Measurements from ENCODE around the gene PPP3CA. TPM values are rescaled to one million over a fixed set of nuclear protein-coding genes. Genes with fewer than 3 reads are reported as not detected.
"Not testable (repeated sequence)": the region's sequence is repeated elsewhere in the genome, so short reads cannot be mapped to it uniquely, and the experiment has no call there.

The PPP3CA gene
- total RNA-seq, 1 donor from 2014 or later, result 50.4 TPM

GRCh38 chr4:101208171-101208570 is 139.2 kb downstream of the PPP3CA start:
- DNase-seq, result no peak

GRCh38 chr4:101205916-101206315 is 141.4 kb downstream of the PPP3CA start:
- DNase-seq, result no peak

GRCh38 chr4:101201421-101201820 is 145.9 kb downstream of the PPP3CA start:
- DNase-seq, result no peak

GRCh38 chr4:101200561-101200960 is 146.8 kb downstream of the PPP3CA start:
- no peak for DNase-seq

- DNase-seq, result no peak
Observed at GRCh38 chr4:101199507-101200285, 147.6 kb downstream of the PPP3CA start.

- DNase-seq, result no peak
Observed at GRCh38 chr4:101198682-101199339, 148.5 kb downstream of the PPP3CA start.

- no peak for DNase-seq
Observed at GRCh38 chr4:101197350-101197749, 150.0 kb downstream of the PPP3CA start.

- DNase-seq, result no peak
Observed at GRCh38 chr4:101192244-101192643, 155.1 kb downstream of the PPP3CA start.

GRCh38 chr4:101191302-101192098 is 155.8 kb downstream of the PPP3CA start:
- DNase-seq, result peak; percentile 68

- no peak for DNase-seq
Observed at GRCh38 chr4:101190751-101191150, 156.6 kb downstream of the PPP3CA start.

GRCh38 chr4:101188906-101189305 is 158.4 kb downstream of the PPP3CA start:
- no peak for DNase-seq

- no peak for DNase-seq
Observed at GRCh38 chr4:101187841-101188240, 159.5 kb downstream of the PPP3CA start.

- no peak for DNase-seq
Observed at GRCh38 chr4:101186567-101187184, 160.7 kb downstream of the PPP3CA start.

GRCh38 chr4:101184668-101185067 is 162.7 kb downstream of the PPP3CA start:
- no peak for DNase-seq

GRCh38 chr4:101183666-101184373 is 163.5 kb downstream of the PPP3CA start:
- no peak for DNase-seq

GRCh38 chr4:101183221-101183620 is 164.1 kb downstream of the PPP3CA start:
- DNase-seq, result no peak

GRCh38 chr4:101182688-101183087 is 164.6 kb downstream of the PPP3CA start:
- not testable (repeated sequence) for DNase-seq

GRCh38 chr4:101178731-101179130 is 168.6 kb downstream of the PPP3CA start:
- DNase-seq, result no peak

- DNase-seq, result no peak
Observed at GRCh38 chr4:101177154-101177553, 170.2 kb downstream of the PPP3CA start.

GRCh38 chr4:101175896-101176676 is 171.2 kb downstream of the PPP3CA start:
- no peak for DNase-seq
